ENCODE measurements around the gene PRRT2. TPM values are rescaled to one million over a fixed set of nuclear protein-coding genes. Genes with fewer than 3 reads are reported as not detected.

PRRT2 gene
- total RNA-seq (2022; extraction: Qiagen RNA extraction): 0.26 to 0.40 TPM (median 0.35 TPM) in 5 replicates

GRCh38 chr16:29811896-29812665 lies at the start of gene PRRT2:
Gene PRRT2, plus strand, starts transcription at chr16:29812193. Its CDS starts 862 bp downstream, at chr16:29813055.

GRCh38 chr16:29777576-29778350 lies 34.2 kb upstream of the PRRT2 start, which contains the start of gene ZG16:
Gene ZG16, plus strand, starts transcription at chr16:29778256. Its CDS starts 1,011 bp downstream, at chr16:29779267.

DNA sequence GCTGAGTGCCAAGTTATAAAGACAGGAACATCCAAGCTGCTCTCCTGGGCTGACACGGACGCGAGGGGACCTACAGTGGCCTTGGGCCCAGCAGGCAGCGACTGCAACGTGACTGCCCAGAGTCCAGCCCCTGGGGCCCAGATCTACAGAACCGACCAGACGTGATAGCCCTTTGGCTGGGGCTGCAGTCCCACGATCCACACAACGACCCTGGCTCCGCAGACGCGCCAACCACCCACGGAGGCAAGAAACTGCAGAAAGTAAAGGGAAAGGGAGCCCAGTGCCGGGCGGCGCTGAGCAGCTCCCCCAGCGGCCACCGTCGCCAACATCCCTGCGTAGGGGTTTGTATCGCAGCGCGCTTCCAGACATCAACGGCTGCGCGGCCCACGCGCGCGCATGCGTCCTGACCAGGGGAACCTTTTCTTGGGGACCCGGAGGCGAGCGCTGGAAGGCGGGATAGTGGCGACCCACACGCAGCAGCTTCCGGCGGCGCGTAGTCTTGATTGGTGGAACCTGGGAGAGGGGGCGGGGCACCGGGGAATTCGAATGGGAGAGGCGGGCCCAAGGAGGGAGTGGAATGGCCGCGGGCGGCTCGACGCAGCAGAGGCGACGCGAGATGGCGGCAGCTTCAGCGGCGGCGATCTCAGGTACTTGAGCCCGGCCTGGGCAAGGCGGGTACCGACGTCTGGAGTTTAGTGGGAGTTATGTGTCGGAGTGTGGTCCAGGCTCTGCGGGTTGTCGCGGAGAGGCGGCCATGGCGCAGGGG lies 21.6 kb upstream of the PRRT2 start, which contains the start of gene KIF22:
TSS of gene KIF22 (plus strand) at position 569 of the 766 bp plus-strand sequence. CDS start at position 578, 9 bp downstream.

GRCh38 chr16:29806099-29806579 lies 5.9 kb upstream of the PRRT2 start, which contains the start of gene MAZ:
Gene MAZ, plus strand, starts transcription at chr16:29806529. Its CDS starts 173 bp downstream, at chr16:29806702.

GRCh38 chr16:29815793-29816693 lies 4.0 kb downstream of the PRRT2 start, which contains the start of gene PAGR1:
Gene PAGR1, plus strand, starts transcription at chr16:29816152. Its CDS starts 374 bp downstream, at chr16:29816526.

GRCh38 chr16:29820271-29820701 lies 8.3 kb downstream of the PRRT2 start, which contains the start of gene MVP:
Gene MVP, plus strand, starts transcription at chr16:29820462. Its CDS starts 10,088 bp downstream, at chr16:29830550.

GRCh38 chr16:29862884-29863668 lies 51.1 kb downstream of the PRRT2 start, which contains the start of gene CDIPT:
Gene CDIPT, minus strand, starts transcription at chr16:29863226. Its CDS starts 369 bp downstream, at chr16:29862857.

Other genes starting within 250 kb of the PRRT2 start
- gene SPN, start 148.9 kb upstream of the PRRT2 start, total RNA-seq (2022; extraction: Qiagen RNA extraction): not detected in 5 replicates
- gene QPRT, start 133.0 kb upstream of the PRRT2 start, total RNA-seq (2022; extraction: Qiagen RNA extraction): 0.48 to 1.0 TPM (median 0.86 TPM) in 5 replicates
- gene C16orf54, start 66.2 kb upstream of the PRRT2 start, total RNA-seq (2022; extraction: Qiagen RNA extraction): not detected in 5 replicates
- gene ZG16, start 33.9 kb upstream of the PRRT2 start, total RNA-seq (2022; extraction: Qiagen RNA extraction): not detected in 5 replicates
- gene KIF22, start 21.4 kb upstream of the PRRT2 start, total RNA-seq (2022; extraction: Qiagen RNA extraction): 71.9 to 84.6 TPM (median 83.7 TPM) in 5 replicates
- gene MAZ, start 5.7 kb upstream of the PRRT2 start, total RNA-seq (2022; extraction: Qiagen RNA extraction): 141 to 189 TPM (median 187 TPM) in 5 replicates
- 33.9 to 40.8 TPM (median 39.6 TPM) in 5 replicates for gene PAGR1, start 4.0 kb downstream of the PRRT2 start, total RNA-seq (2022; extraction: Qiagen RNA extraction)
- gene MVP, start 8.3 kb downstream of the PRRT2 start, total RNA-seq (2022; extraction: Qiagen RNA extraction): 113 to 149 TPM (median 141 TPM) in 5 replicates
- gene CDIPT, start 51.0 kb downstream of the PRRT2 start, total RNA-seq (2022; extraction: Qiagen RNA extraction): 59.0 to 84.9 TPM (median 82.5 TPM) in 5 replicates
- gene SEZ6L2, start 87.4 kb downstream of the PRRT2 start, total RNA-seq (2022; extraction: Qiagen RNA extraction): 16.1 to 23.9 TPM (median 22.1 TPM) in 5 replicates
- gene ASPHD1, start 88.3 kb downstream of the PRRT2 start, total RNA-seq (2022; extraction: Qiagen RNA extraction): 15.9 to 21.5 TPM (median 20.0 TPM) in 5 replicates
- gene KCTD13, start 114.0 kb downstream of the PRRT2 start, total RNA-seq (2022; extraction: Qiagen RNA extraction): 9.1 to 15.4 TPM (median 13.8 TPM) in 5 replicates
- 89.3 to 94.5 TPM (median 91.1 TPM) in 5 replicates for gene TMEM219, start 149.9 kb downstream of the PRRT2 start, total RNA-seq (2022; extraction: Qiagen RNA extraction)
- gene TAOK2, start 161.7 kb downstream of the PRRT2 start, total RNA-seq (2022; extraction: Qiagen RNA extraction): 20.5 to 33.5 TPM (median 31.0 TPM) in 5 replicates
- gene HIRIP3, start 183.4 kb downstream of the PRRT2 start, total RNA-seq (2022; extraction: Qiagen RNA extraction): 14.7 to 16.6 TPM (median 15.4 TPM) in 5 replicates
- gene INO80E, start 184.0 kb downstream of the PRRT2 start, total RNA-seq (2022; extraction: Qiagen RNA extraction): 112 to 117 TPM (median 114 TPM) in 5 replicates
- gene DOC2A, start 198.8 kb downstream of the PRRT2 start, total RNA-seq (2022; extraction: Qiagen RNA extraction): 1.5 to 2.4 TPM (median 1.9 TPM) in 5 replicates
- gene C16orf92, start 211.0 kb downstream of the PRRT2 start, total RNA-seq (2022; extraction: Qiagen RNA extraction): not detected in 5 replicates
- gene TLCD3B, start 219.1 kb downstream of the PRRT2 start, total RNA-seq (2022; extraction: Qiagen RNA extraction): 0.14 to 0.31 TPM (median 0.22 TPM) in 5 replicates